Measurements from ENCODE around the gene BRD8. TPM values are rescaled to one million over a fixed set of nuclear protein-coding genes. Genes with fewer than 3 reads are reported as not detected.

Gene BRD8
- total RNA-seq, 6 experiments from 2014 or later = 42.8 to 50.2 (median 45.2) TPM

GRCh38 chr5:138129347-138129746, 49.1 kb downstream of the BRD8 start:
- no peak for DNase-seq
- peaks cover 5% of the 10 kb centered on the region for H3K27me3 Mint-ChIP-seq (ENCODE audit: insufficient read depth)
- no peak overlapping the region for H3K27ac Mint-ChIP-seq
- no peaks in the 10 kb centered on the region for H3K9me3 Mint-ChIP-seq
- no peak for TF ChIP-seq CTCF (IDR thresholded peaks at IDR 0.05)
- H3K4me3 Mint-ChIP-seq = no peak overlapping the region
- peaks cover 13% of the 10 kb centered on the region; the same call in 1 of the 2 replicates for H3K4me1 Mint-ChIP-seq (ENCODE audit: low read depth)
- H3K36me3 Mint-ChIP-seq (ENCODE audit: low read depth) = no peaks in the 10 kb centered on the region

- no peak for DNase-seq
- no peak for TF ChIP-seq CTCF (IDR thresholded peaks at IDR 0.05)
- no peaks in the 10 kb centered on the region for H3K9me3 Mint-ChIP-seq
- H3K4me1 Mint-ChIP-seq (ENCODE audit: low read depth) = peaks cover 8% of the 10 kb centered on the region; the same call in 1 of the 2 replicates
- no peaks in the 10 kb centered on the region for H3K36me3 Mint-ChIP-seq (ENCODE audit: low read depth)
- H3K4me3 Mint-ChIP-seq = no peak overlapping the region
- H3K27me3 Mint-ChIP-seq (ENCODE audit: insufficient read depth) = peaks cover 3% of the 10 kb centered on the region
- no peak overlapping the region for H3K27ac Mint-ChIP-seq
Measured at GRCh38 chr5:138128334-138128733, 50.1 kb downstream of the BRD8 start.

- no peak for DNase-seq
- H3K9me3 Mint-ChIP-seq = no peaks in the 10 kb centered on the region
- H3K36me3 Mint-ChIP-seq (ENCODE audit: low read depth) = no peaks in the 10 kb centered on the region
- H3K4me1 Mint-ChIP-seq (ENCODE audit: low read depth) = peaks cover 9% of the 10 kb centered on the region
- TF ChIP-seq CTCF (IDR thresholded peaks at IDR 0.05) = no peak
- H3K27me3 Mint-ChIP-seq (ENCODE audit: insufficient read depth) = peaks cover 15% of the 10 kb centered on the region
- H3K27ac Mint-ChIP-seq = no peak overlapping the region
- no peak overlapping the region for H3K4me3 Mint-ChIP-seq
Measured at GRCh38 chr5:138115254-138115653, 63.2 kb downstream of the BRD8 start.

- Mint-ChIP-seq H3K4me1 (ENCODE audit: low read depth) (peaks cover 20% of the 10 kb centered on the region), H3K9me3 (no peaks in the 10 kb centered on the region), H3K4me3 (peak overlapping the region; percentile 10; the same call in 1 of the 2 replicates), H3K36me3 (ENCODE audit: low read depth) (no peaks in the 10 kb centered on the region), H3K27ac (no peak overlapping the region), H3K27me3 (ENCODE audit: insufficient read depth) (peaks cover 14% of the 10 kb centered on the region)
- no peak for TF ChIP-seq CTCF (IDR thresholded peaks at IDR 0.05)
- DNase-seq = peak; percentile 38
Measured at GRCh38 chr5:138111937-138112336, 66.5 kb downstream of the BRD8 start.

- DNase-seq = no peak
- no peak for TF ChIP-seq CTCF (IDR thresholded peaks at IDR 0.05)
- no peaks in the 10 kb centered on the region for H3K36me3 Mint-ChIP-seq (ENCODE audit: low read depth)
- H3K9me3 Mint-ChIP-seq = no peaks in the 10 kb centered on the region
- H3K4me3 Mint-ChIP-seq = no peak overlapping the region
- H3K4me1 Mint-ChIP-seq (ENCODE audit: low read depth) = peaks cover 20% of the 10 kb centered on the region
- H3K27me3 Mint-ChIP-seq (ENCODE audit: insufficient read depth) = peaks cover 17% of the 10 kb centered on the region
- no peak overlapping the region for H3K27ac Mint-ChIP-seq
Measured at GRCh38 chr5:138111181-138111580, 67.2 kb downstream of the BRD8 start.
